Erythroblast (primary cell): Measurements from ENCODE around the gene DENND2D.

Source experiments
- GATA1 ChIP-seq: IDR thresholded peaks from 2 replicates; pipeline ENCODE4 v1.6.1; 2011; ENCODE audit warnings: low read depth, mild to moderate bottlenecking, control low read depth, low read length, moderate library complexity
- POLR2A ChIP-seq: IDR thresholded peaks from 2 replicates; pipeline ENCODE4 v1.6.1; 2011; ENCODE audit warnings: mild to moderate bottlenecking, low read length

DNA sequence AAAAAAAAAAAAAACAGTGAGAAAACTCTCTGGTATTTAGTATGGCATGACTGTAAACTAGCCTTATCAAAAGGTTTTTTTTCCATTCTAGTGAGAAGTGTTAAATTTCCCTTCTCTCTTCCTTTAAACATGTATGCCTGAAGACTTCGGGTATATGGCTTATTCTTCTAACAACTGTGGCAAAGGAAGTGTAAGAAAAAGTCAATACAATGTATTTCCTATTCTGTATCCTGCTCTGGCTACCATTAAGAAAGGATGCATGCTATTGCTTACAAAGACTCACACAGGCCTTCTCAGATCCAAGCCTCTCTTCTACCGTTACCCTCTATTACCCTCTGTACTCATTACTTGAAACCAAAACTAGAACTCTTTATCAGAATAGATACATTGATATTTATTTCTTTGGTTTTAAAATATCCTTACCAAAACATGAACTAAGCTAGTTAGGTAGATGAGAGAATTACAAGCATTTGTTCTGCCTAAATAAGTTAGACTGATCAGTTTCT lies 52.0 kb downstream of the DENND2D start:
- TF ChIP-seq POLR2A: no peak
- no peak for TF ChIP-seq GATA1
